GM19395 (cell line): Measurements from ENCODE around the gene PAQR7.

Experiments
- ATAC-seq: cut with Tn5 transposase; IDR thresholded peaks from one replicate; pipeline ENCODE4 v1.9.1; 2021; ENCODE audit warnings: mild to moderate bottlenecking, moderate library complexity; ENCODE audit not compliant: unreplicated experiment

Gene PAQR7

GRCh38 chr1:25874635-25875153 is 814 bp downstream of the PAQR7 start:
- no peak for ATAC-seq

- ATAC-seq = no peak
These were observed 1.3 kb downstream of the PAQR7 start for GRCh38 chr1:25874209-25874608.

GRCh38 chr1:25873120-25873519 is 2.4 kb downstream of the PAQR7 start:
- no peak for ATAC-seq

GRCh38 chr1:25872713-25873112 is 2.8 kb downstream of the PAQR7 start:
- no peak for ATAC-seq

GRCh38 chr1:25871704-25872494 is 3.6 kb downstream of the PAQR7 start:
- ATAC-seq = no peak

GRCh38 chr1:25871086-25871703 is 4.3 kb downstream of the PAQR7 start:
- ATAC-seq = no peak

- no peak for ATAC-seq
These were observed 4.9 kb downstream of the PAQR7 start for GRCh38 chr1:25870614-25871013.

- ATAC-seq = no peak
These were observed 5.5 kb downstream of the PAQR7 start for GRCh38 chr1:25869909-25870606.

GRCh38 chr1:25867210-25867991 is 8.1 kb downstream of the PAQR7 start:
- ATAC-seq = no peak

GRCh38 chr1:25866288-25866687 is 9.2 kb downstream of the PAQR7 start:
- no peak for ATAC-seq

- ATAC-seq = no peak
These were observed 11.1 kb downstream of the PAQR7 start for GRCh38 chr1:25864434-25864833.

GRCh38 chr1:25863486-25864262 is 11.8 kb downstream of the PAQR7 start:
- no peak for ATAC-seq

GRCh38 chr1:25862785-25863485 is 12.6 kb downstream of the PAQR7 start:
- ATAC-seq = no peak

GRCh38 chr1:25861316-25862286 is 13.9 kb downstream of the PAQR7 start:
- ATAC-seq = no peak

GRCh38 chr1:25858906-25859789 is 16.4 kb downstream of the PAQR7 start, which contains the start of gene AUNIP:
TSS of gene AUNIP (minus strand) at chr1:25859457. CDS start at chr1:25859357, 100 bp downstream.
- peak; percentile 71 for ATAC-seq

- ATAC-seq = no peak
These were observed 17.0 kb downstream of the PAQR7 start for GRCh38 chr1:25858494-25858893.

GRCh38 chr1:25856856-25857255 is 18.7 kb downstream of the PAQR7 start:
- ATAC-seq = no peak
